LNCAP (cell line): ENCODE data around the gene OPRM1.

Source experiments
- CTCF ChIP-seq: fragments of 450-650 bp; IDR thresholded peaks from 2 replicates; pipeline ENCODE4 v1.5.1; 2017; ENCODE audit warnings: mild to moderate bottlenecking

Gene OPRM1

GRCh38 chr6:154277629-154278017, 238.6 kb downstream of the OPRM1 start:
- no peak for TF ChIP-seq CTCF

GRCh38 chr6:154280521-154280920, 241.5 kb downstream of the OPRM1 start:
- no peak for TF ChIP-seq CTCF

GRCh38 chr6:154284313-154284853, 245.3 kb downstream of the OPRM1 start:
- TF ChIP-seq CTCF: no peak

- no peak for TF ChIP-seq CTCF
Measured at GRCh38 chr6:154285826-154286225, 246.8 kb downstream of the OPRM1 start.

GRCh38 chr6:154289818-154290508, 250.9 kb downstream of the OPRM1 start:
- no peak for TF ChIP-seq CTCF

GRCh38 chr6:154292066-154292465, 253.0 kb downstream of the OPRM1 start:
- no peak for TF ChIP-seq CTCF

GRCh38 chr6:154292855-154293519, 253.9 kb downstream of the OPRM1 start:
- TF ChIP-seq CTCF: no peak
